ENCODE measurements around the gene CAMK1D. TPM values are rescaled to one million over a fixed set of nuclear protein-coding genes. Genes with fewer than 3 reads are reported as not detected.

CAMK1D gene
- total RNA-seq, 3 donors from 2014 or later = 20.6 to 48.5 (median 32.8) TPM

GRCh38 chr10:12479437-12479844 lies 130.1 kb downstream of the CAMK1D start:
- peak; percentile 52 for ATAC-seq

GRCh38 chr10:12479924-12480323 lies 130.6 kb downstream of the CAMK1D start:
- Histone ChIP-seq H3K9me3 (no peaks in the 10 kb centered on the region), H3K4me3 (no peak overlapping the region), H3K4me1 (ENCODE audit: low read depth) (peaks cover 17% of the 10 kb centered on the region), H3K36me3 (ENCODE audit: low read depth) (no peaks in the 10 kb centered on the region)
- TF ChIP-seq CTCF (IDR thresholded peaks at IDR 0.05) = no peak
- ATAC-seq = no peak
- DNase-seq = no peak
- intact Hi-C loops (cut with DNase I, micrococcal nuclease) = no loop called here

More at GRCh38 chr10:12479437-12479844, 130.1 kb downstream of the CAMK1D start:
- DNase-seq = peak in 1 of 3 donors; percentile 53
- no peak overlapping the region for H3K4me3 ChIP-seq
- intact Hi-C loops (cut with DNase I, micrococcal nuclease) = no loop called here
- H3K4me1 ChIP-seq (ENCODE audit: low read depth) = peaks cover 12% of the 10 kb centered on the region
- TF ChIP-seq CTCF (IDR thresholded peaks at IDR 0.05) = no peak
- no peaks in the 10 kb centered on the region for H3K36me3 ChIP-seq (ENCODE audit: low read depth)
- H3K9me3 ChIP-seq = no peaks in the 10 kb centered on the region

- no peak for TF ChIP-seq CTCF (IDR thresholded peaks at IDR 0.05)
- Histone ChIP-seq H3K36me3 (ENCODE audit: low read depth) (no peaks in the 10 kb centered on the region), H3K9me3 (no peaks in the 10 kb centered on the region), H3K4me1 (ENCODE audit: low read depth) (peaks cover 22% of the 10 kb centered on the region), H3K4me3 (no peak overlapping the region)
- intact Hi-C loops (cut with DNase I, micrococcal nuclease) = no loop called here
- ATAC-seq = no peak
- DNase-seq = no peak
Observed at GRCh38 chr10:12480440-12480839, 131.1 kb downstream of the CAMK1D start.

- DNase-seq (no peak), ATAC-seq (no peak)
- no peak overlapping the region for H3K4me3 ChIP-seq
- no peaks in the 10 kb centered on the region for H3K36me3 ChIP-seq (ENCODE audit: low read depth)
- intact Hi-C loops (cut with DNase I, micrococcal nuclease) = no loop called here
- no peak for TF ChIP-seq CTCF (IDR thresholded peaks at IDR 0.05)
- H3K9me3 ChIP-seq = no peaks in the 10 kb centered on the region
- H3K4me1 ChIP-seq (ENCODE audit: low read depth) = peaks cover 26% of the 10 kb centered on the region
Observed at GRCh38 chr10:12481924-12482323, 132.6 kb downstream of the CAMK1D start.

GRCh38 chr10:12482587-12482986 lies 133.2 kb downstream of the CAMK1D start:
- TF ChIP-seq CTCF (IDR thresholded peaks at IDR 0.05) = no peak
- intact Hi-C loops (cut with DNase I, micrococcal nuclease) = no loop called here
- no peak for ATAC-seq

More at GRCh38 chr10:12482587-12482986, 133.2 kb downstream of the CAMK1D start:
- Histone ChIP-seq H3K36me3 (ENCODE audit: low read depth) (no peaks in the 10 kb centered on the region), H3K9me3 (no peaks in the 10 kb centered on the region), H3K4me1 (ENCODE audit: low read depth) (peaks cover 26% of the 10 kb centered on the region), H3K4me3 (no peak overlapping the region)
- no peak for DNase-seq

Measured in mucosa of descending colon (tissue), 3 donors.